Measurements from ENCODE around the gene GGN. TPM values are rescaled to one million over a fixed set of nuclear protein-coding genes. Genes with fewer than 3 reads are reported as not detected.
"Not testable (repeated sequence)": the region's sequence is repeated elsewhere in the genome, so short reads cannot be mapped to it uniquely, and the experiment has no call there.

The GGN gene
- polyA plus RNA-seq, 1 donor (not counting 4 experiments of a cell fraction or from before 2014, with no cell fraction given), result not detected

GRCh38 chr19:38429055-38429810 is 41.4 kb upstream of the GGN start:
- H2AFZ ChIP-seq (ENCODE audit: control insufficient read depth, low read length), result no peak overlapping the region
- H3K27ac ChIP-seq (ENCODE audit: control insufficient read depth, insufficient read depth, low read length), result no peak overlapping the region
- no peaks in the 10 kb centered on the region for H3K79me2 ChIP-seq (ENCODE audit: control insufficient read depth, insufficient read depth, low read length)
- peaks cover 10% of the 10 kb centered on the region for H3K27me3 ChIP-seq (ENCODE audit: control insufficient read depth, extremely low read depth, insufficient read depth, low read length)
- DNase-seq (ENCODE audit: low read depth, low spot score), result no peak
- FAIRE-seq, result no peak
- H3K4me3 ChIP-seq (ENCODE audit: control insufficient read depth in 2 of 3, extremely low read depth in 1 of 3, insufficient read depth in 2 of 3, low read depth in 1 of 3, low read length in 3 of 3), result no peak overlapping the region
- TF ChIP-seq EZH2 (IDR thresholded peaks at IDR 0.05; ENCODE audit: low read length) (no peak), CTCF (optimal IDR thresholded peaks at IDR 0.05 in 1 of 3, IDR thresholded peaks at IDR 0.05 in 1 of 3, conservative IDR thresholded peaks at IDR 0.05 in 1 of 3; ENCODE audit: extremely low read depth in 1 of 3, insufficient read depth in 2 of 3, low read length in 3 of 3) (no peak)
- H3K4me2 ChIP-seq (ENCODE audit: control insufficient read depth, extremely low read depth, insufficient read depth, low read depth, low read length), result no peak overlapping the region
- no peaks in the 10 kb centered on the region for H3K9me3 ChIP-seq (ENCODE audit: control insufficient read depth, low read depth, low read length)
- dilution Hi-C loops (cut with MboI; ENCODE audit: extremely low pct_ligation_motif_present, low sequenced_read_pairs), result no loop called here
- H3K9me1 ChIP-seq (ENCODE audit: control insufficient read depth, extremely low read depth, insufficient read depth, low read length), result no peaks in the 10 kb centered on the region
- no peaks in the 10 kb centered on the region for H4K20me1 ChIP-seq (ENCODE audit: control insufficient read depth, extremely low read depth, insufficient read depth, low read length)
- no peaks in the 10 kb centered on the region for H3K36me3 ChIP-seq (ENCODE audit: control insufficient read depth in 2 of 2, extremely low read depth in 1 of 2, insufficient read depth in 2 of 2, low read length in 2 of 2)
- H3K4me1 ChIP-seq (ENCODE audit: control insufficient read depth, extremely low read depth, insufficient read depth, low read length), result no peaks in the 10 kb centered on the region
- H3K9ac ChIP-seq (ENCODE audit: control insufficient read depth, extremely low read depth, insufficient read depth, low read length), result no peak overlapping the region

- H3K9me1 ChIP-seq (ENCODE audit: control insufficient read depth, extremely low read depth, insufficient read depth, low read length); H4K20me1 ChIP-seq (ENCODE audit: control insufficient read depth, extremely low read depth, insufficient read depth, low read length); H2AFZ ChIP-seq (ENCODE audit: control insufficient read depth, low read length); FAIRE-seq; H3K79me2 ChIP-seq (ENCODE audit: control insufficient read depth, insufficient read depth, low read length); H3K27ac ChIP-seq (ENCODE audit: control insufficient read depth, insufficient read depth, low read length); DNase-seq (ENCODE audit: low read depth, low spot score); H3K9me3 ChIP-seq (ENCODE audit: control insufficient read depth, low read depth, low read length); H3K36me3 ChIP-seq (ENCODE audit: control insufficient read depth in 2 of 2, extremely low read depth in 1 of 2, insufficient read depth in 2 of 2, low read length in 2 of 2); H3K4me2 ChIP-seq (ENCODE audit: control insufficient read depth, extremely low read depth, insufficient read depth, low read depth, low read length); H3K9ac ChIP-seq (ENCODE audit: control insufficient read depth, extremely low read depth, insufficient read depth, low read length); H3K27me3 ChIP-seq (ENCODE audit: control insufficient read depth, extremely low read depth, insufficient read depth, low read length); H3K4me1 ChIP-seq (ENCODE audit: control insufficient read depth, extremely low read depth, insufficient read depth, low read length); dilution Hi-C loops (cut with MboI; ENCODE audit: extremely low pct_ligation_motif_present, low sequenced_read_pairs); H3K4me3 ChIP-seq (ENCODE audit: control insufficient read depth in 2 of 3, extremely low read depth in 1 of 3, insufficient read depth in 2 of 3, low read depth in 1 of 3, low read length in 3 of 3): not testable (repeated sequence)
These were observed 39.3 kb upstream of the GGN start for GRCh38 chr19:38427035-38427677.
